Thyroid gland (tissue), 4 donors: ENCODE measurements around the gene HERPUD1. TPM values are rescaled to one million over a fixed set of nuclear protein-coding genes. Genes with fewer than 3 reads are reported as not detected.

ENCODE experiments used
- DNase-seq, 2 donors: peaks; one replicate each; pipeline ENCODE4 v3.0.0-alpha.2; 2019
- H3K27ac ChIP-seq, 3 donors: fragments of 200-600 bp; sonication (generic); 1 replicate in 2 of 3; 2 replicates in 1 of 3; pipeline ENCODE4 v1.5.1; 2016 to 2019; ENCODE audit warnings: mild to moderate bottlenecking in 1 of 3, moderate library complexity in 1 of 3
- H3K27me3 ChIP-seq: fragments of 200-600 bp; sonication (generic); one replicate; pipeline ENCODE4 v1.5.1; 2019
- H3K36me3 ChIP-seq, 2 donors: fragments of 200-600 bp; sonication (generic); one replicate each; pipeline ENCODE4 v1.5.1; 2016 to 2019
- H3K4me1 ChIP-seq, 2 donors: fragments of 200-600 bp; sonication (generic); one replicate each; pipeline ENCODE4 v1.5.1; 2017 to 2019
- H3K4me3 ChIP-seq, 3 donors: fragments of 200-600 bp; sonication (generic); replicated peaks in 1 of 3; 1 replicate in 2 of 3; 2 replicates in 1 of 3; pipeline ENCODE4 v1.5.1; 2016; ENCODE audit warnings: mild to moderate bottlenecking in 1 of 3
- H3K9me3 ChIP-seq: fragments of 200-600 bp; sonication (generic); one replicate; pipeline ENCODE4 v1.5.1; 2017
- CTCF ChIP-seq, 6 experiments: fragments of 200-600 bp in 3 of 6; fragments of 450-650 bp in 3 of 6; sonication (generic) in 3 of 6; IDR thresholded peaks; one replicate each; pipeline ENCODE4 v1.5.1; 2016 to 2019; ENCODE audit warnings: antibody characterized with exemption in 6 of 6, mild to moderate bottlenecking in 2 of 6, inconsistent platforms in 1 of 6, moderate library complexity in 1 of 6
- POLR2A ChIP-seq, 2 donors: fragments of 450-650 bp; IDR thresholded peaks; one replicate each; pipeline ENCODE4 v1.6.1; 2017; ENCODE audit warnings: antibody characterized with exemption in 2 of 2, mild to moderate bottlenecking in 2 of 2, moderate library complexity in 1 of 2
- whole genome bisulfite sequencing, 2 donors: methylation state at CpG; one replicate each; pipeline ENCODE4 v1.1.5; 2017; 5-methylcytosine and 5-hydroxymethylcytosine counted together
- intact Hi-C: fragments of 100-400 bp; cut with DNase I; formaldehyde crosslinking; loops from one replicate; pipeline ENCODE4 v1.15.1; 2023
- total RNA-seq, 4 donors: library from RNA; depleted of rRNA; stranded (reverse); fragments of >200 nt; gene quantifications; one replicate each; pipeline ENCODE4 v1.2.3, GENCODE V29; 2016

HERPUD1 gene
- total RNA-seq, 4 donors from 2014 or later: 212 to 659 (median 321) TPM

- 85% methylated on average over 5 of the region's 5 CpGs for WGBS, 2 donors
- Histone ChIP-seq H3K36me3 (peaks cover 68 to 70% of the 10 kb centered on the region in 2 donors), H3K27ac (peak overlapping the region in 1 of 3 donors; percentile 2), H3K27me3 (no peaks in the 10 kb centered on the region), H3K4me3 (no peak overlapping the region), H3K4me1 (peaks cover 12 to 21% of the 10 kb centered on the region in 2 donors), H3K9me3 (no peaks in the 10 kb centered on the region)
- no peak for TF ChIP-seq CTCF (IDR thresholded peaks at IDR 0.05)
- TF ChIP-seq POLR2A (IDR thresholded peaks at IDR 0.05): no peak
- intact Hi-C loops: no loop called here
- no peak for DNase-seq
Measured at GRCh38 chr16:56936950-56937349, 5.0 kb downstream of the HERPUD1 start.

GRCh38 chr16:56938664-56939513 lies 6.9 kb downstream of the HERPUD1 start:
- Histone ChIP-seq H3K36me3 (peaks cover 87 to 89% of the 10 kb centered on the region in 2 donors), H3K9me3 (no peaks in the 10 kb centered on the region), H3K27me3 (no peaks in the 10 kb centered on the region), H3K4me3 (no peak overlapping the region), H3K27ac (peak overlapping the region in 1 of 3 donors; percentile 9), H3K4me1 (peaks cover 12 to 19% of the 10 kb centered on the region in 2 donors)
- TF ChIP-seq CTCF (IDR thresholded peaks at IDR 0.05): no peak
- TF ChIP-seq POLR2A (IDR thresholded peaks at IDR 0.05): peak in 1 of 2 donors; percentile 8
- intact Hi-C loops: no loop called here
- WGBS, 2 donors: 78 to 87% methylated on average over 8 of the region's 8 CpGs
- DNase-seq: no peak

- WGBS, 2 donors: 64 to 66% methylated on average over 4 of the region's 4 CpGs
- intact Hi-C loops: no loop called here
- H3K4me3 ChIP-seq: no peak overlapping the region
- TF ChIP-seq CTCF (IDR thresholded peaks at IDR 0.05) (no peak), POLR2A (IDR thresholded peaks at IDR 0.05) (no peak)
- H3K4me1 ChIP-seq: peaks cover 10 to 13% of the 10 kb centered on the region in 2 donors
- DNase-seq: no peak
- no peaks in the 10 kb centered on the region for H3K27me3 ChIP-seq
- no peaks in the 10 kb centered on the region for H3K9me3 ChIP-seq
- peaks cover 96 to 98% of the 10 kb centered on the region in 2 donors for H3K36me3 ChIP-seq
- peak overlapping the region in 1 of 3 donors; percentile 9 for H3K27ac ChIP-seq
Measured at GRCh38 chr16:56939801-56940200, 7.9 kb downstream of the HERPUD1 start.

- no peak for DNase-seq
- Histone ChIP-seq H3K9me3 (no peaks in the 10 kb centered on the region), H3K4me3 (no peak overlapping the region), H3K36me3 (peaks cover 97 to 100% of the 10 kb centered on the region in 2 donors), H3K27me3 (no peaks in the 10 kb centered on the region), H3K4me1 (peaks cover 0 to 4% of the 10 kb centered on the region in 2 donors), H3K27ac (no peak overlapping the region)
- no peak for TF ChIP-seq POLR2A (IDR thresholded peaks at IDR 0.05)
- TF ChIP-seq CTCF (IDR thresholded peaks at IDR 0.05): no peak
- WGBS, 2 donors: 74 to 84% methylated on average over 2 of the region's 2 CpGs
- intact Hi-C loops: no loop called here
Measured at GRCh38 chr16:56941092-56941491, 9.2 kb downstream of the HERPUD1 start.

GRCh38 chr16:56941856-56942331 lies 10.0 kb downstream of the HERPUD1 start:
- DNase-seq: no peak
- intact Hi-C loops: no loop called here
- H3K4me3 ChIP-seq: no peak overlapping the region
- WGBS, 2 donors: 75 to 84% methylated on average over 9 of the region's 9 CpGs
- H3K27ac ChIP-seq: no peak overlapping the region
- TF ChIP-seq CTCF (IDR thresholded peaks at IDR 0.05) (no peak), POLR2A (IDR thresholded peaks at IDR 0.05) (no peak)
- H3K36me3 ChIP-seq: peaks cover 89 to 97% of the 10 kb centered on the region in 2 donors
- H3K4me1 ChIP-seq: no peaks in the 10 kb centered on the region
- H3K27me3 ChIP-seq: no peaks in the 10 kb centered on the region
- H3K9me3 ChIP-seq: no peaks in the 10 kb centered on the region
